GM10266 (cell line): ENCODE measurements around the gene PML.
A peak's percentile ranks its signal among the peaks of the same experiment; 100 is the strongest.

Experiments used
- DNase-seq: peaks from one replicate; pipeline ENCODE4 v3.0.0; 2012; ENCODE audit errors: extremely low spot score
- TF ChIP-seq, protein P1 (sequence below): IDR thresholded peaks from 2 replicates; pipeline ENCODE4 v1.5.1; 2012; ENCODE audit warnings: mild to moderate bottlenecking, low read depth; ENCODE audit not compliant: control insufficient read depth, insufficient read depth; ENCODE audit errors: missing control alignments

Gene PML

DNA sequence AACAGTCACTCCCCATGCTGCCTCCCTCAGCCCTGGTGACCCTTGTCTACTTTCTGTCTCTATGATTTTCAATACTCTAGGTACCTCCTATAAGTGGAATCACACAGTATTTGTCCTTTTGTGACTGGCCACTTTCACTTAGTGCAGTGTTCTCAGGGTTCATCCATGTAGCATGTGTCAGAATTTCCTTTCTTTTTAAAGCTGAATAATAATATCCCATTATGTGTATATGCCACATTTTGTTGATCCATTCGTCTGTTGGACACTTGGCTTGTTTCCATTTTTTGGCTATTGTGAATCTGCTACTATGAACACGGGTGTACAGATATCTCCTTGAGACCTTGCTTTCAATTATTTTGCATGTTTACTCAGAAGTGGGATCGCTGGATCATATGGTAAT is 34.1 kb downstream of the PML start:
- TF ChIP-seq, protein P1, sequence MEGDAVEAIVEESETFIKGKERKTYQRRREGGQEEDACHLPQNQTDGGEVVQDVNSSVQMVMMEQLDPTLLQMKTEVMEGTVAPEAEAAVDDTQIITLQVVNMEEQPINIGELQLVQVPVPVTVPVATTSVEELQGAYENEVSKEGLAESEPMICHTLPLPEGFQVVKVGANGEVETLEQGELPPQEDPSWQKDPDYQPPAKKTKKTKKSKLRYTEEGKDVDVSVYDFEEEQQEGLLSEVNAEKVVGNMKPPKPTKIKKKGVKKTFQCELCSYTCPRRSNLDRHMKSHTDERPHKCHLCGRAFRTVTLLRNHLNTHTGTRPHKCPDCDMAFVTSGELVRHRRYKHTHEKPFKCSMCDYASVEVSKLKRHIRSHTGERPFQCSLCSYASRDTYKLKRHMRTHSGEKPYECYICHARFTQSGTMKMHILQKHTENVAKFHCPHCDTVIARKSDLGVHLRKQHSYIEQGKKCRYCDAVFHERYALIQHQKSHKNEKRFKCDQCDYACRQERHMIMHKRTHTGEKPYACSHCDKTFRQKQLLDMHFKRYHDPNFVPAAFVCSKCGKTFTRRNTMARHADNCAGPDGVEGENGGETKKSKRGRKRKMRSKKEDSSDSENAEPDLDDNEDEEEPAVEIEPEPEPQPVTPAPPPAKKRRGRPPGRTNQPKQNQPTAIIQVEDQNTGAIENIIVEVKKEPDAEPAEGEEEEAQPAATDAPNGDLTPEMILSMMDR, result no peak
- DNase-seq, result no peak

DNA sequence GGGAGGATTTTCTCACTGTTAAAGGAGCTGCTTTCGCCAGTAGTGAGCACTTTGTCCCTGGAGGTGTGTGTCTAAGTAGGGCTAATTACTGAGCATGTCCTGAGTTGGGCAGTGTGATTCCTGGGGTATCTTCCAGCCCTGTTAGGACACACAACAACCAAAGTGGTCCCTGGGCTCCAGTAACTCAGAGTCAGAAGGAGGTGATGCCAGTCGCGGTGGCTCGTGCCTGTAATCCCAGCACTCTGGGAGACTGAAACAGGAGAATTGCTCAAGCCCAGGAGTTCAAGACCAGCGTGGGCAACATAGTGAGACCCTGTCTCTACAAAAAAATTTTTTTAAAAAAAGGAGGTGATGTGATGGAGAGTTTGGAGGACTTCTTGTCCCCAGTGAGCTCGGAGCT is 37.5 kb downstream of the PML start:
- DNase-seq, result no peak
- TF ChIP-seq, protein P1, result no peak

DNA sequence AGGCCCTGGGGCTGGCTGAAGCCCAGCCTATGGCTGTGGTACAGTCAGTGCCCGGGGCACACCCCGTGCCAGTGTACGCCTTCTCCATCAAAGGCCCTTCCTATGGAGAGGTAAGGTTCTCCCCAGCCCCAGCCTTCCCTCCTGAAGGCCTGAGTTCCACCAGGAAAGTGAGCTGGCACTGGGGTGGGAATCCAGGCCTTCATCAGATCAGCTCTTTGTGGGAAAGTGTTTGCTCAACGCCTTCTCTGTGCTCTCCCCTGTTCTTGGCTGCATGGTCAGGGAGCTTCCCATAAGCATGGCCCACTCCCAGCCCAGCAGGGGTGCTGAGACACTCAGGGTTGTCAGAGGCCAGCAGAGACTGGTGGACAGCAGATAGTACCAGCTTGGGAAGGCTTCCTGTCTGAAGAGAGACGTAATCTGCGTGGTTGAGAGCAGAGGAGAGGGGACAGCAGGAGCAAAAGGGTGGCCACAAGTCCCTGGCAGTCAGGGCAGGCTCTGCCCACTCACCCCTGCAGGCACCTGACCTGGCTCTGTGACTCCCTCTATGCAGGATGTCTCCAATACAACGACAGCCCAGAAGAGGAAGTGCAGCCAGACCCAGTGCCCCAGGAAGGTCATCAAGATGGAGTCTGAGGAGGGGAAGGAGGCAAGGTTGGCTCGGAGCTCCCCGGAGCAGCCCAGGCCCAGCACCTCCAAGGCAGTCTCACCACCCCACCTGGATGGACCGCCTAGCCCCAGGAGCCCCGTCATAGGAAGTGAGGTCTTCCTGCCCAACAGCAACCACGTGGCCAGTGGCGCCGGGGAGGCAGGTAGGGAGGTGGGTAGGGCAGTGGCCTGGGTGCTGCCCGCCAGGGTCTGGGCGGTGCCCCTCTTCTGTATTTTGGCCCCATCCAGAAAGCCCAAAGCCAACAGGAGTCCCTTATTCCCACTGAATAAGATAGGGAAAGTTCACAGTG is 38.4 kb downstream of the PML start:
- TF ChIP-seq, protein P1, result no peak

DNA sequence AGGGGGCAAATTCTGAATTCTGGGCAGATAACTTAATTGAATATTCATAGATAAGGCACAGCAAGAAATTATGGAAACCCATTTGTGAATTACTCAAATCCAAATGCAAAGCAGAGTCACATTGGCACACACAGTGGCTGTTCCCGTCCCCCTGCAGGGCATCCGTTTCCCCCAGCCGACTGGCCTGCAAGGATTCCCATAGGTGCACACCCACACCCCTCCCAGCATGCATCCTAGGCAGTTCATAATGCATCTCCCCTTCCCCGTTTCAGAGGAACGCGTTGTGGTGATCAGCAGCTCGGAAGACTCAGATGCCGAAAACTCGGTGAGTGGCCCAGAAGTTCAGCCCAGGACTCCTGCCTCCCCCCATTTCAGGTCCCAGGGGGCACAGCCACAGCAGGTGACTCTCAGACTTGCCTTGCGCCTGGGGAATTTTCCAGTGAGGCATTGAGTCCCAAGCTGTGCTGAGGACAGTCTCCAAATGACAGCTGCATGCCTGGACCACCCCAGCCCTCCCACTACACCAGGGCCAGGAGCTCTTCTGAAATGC is 39.8 kb downstream of the PML start:
- no peak for DNase-seq
- TF ChIP-seq, protein P1, result no peak

More for the DNA sequence above, 38.4 kb downstream of the PML start:
- DNase-seq, result no peak

DNA sequence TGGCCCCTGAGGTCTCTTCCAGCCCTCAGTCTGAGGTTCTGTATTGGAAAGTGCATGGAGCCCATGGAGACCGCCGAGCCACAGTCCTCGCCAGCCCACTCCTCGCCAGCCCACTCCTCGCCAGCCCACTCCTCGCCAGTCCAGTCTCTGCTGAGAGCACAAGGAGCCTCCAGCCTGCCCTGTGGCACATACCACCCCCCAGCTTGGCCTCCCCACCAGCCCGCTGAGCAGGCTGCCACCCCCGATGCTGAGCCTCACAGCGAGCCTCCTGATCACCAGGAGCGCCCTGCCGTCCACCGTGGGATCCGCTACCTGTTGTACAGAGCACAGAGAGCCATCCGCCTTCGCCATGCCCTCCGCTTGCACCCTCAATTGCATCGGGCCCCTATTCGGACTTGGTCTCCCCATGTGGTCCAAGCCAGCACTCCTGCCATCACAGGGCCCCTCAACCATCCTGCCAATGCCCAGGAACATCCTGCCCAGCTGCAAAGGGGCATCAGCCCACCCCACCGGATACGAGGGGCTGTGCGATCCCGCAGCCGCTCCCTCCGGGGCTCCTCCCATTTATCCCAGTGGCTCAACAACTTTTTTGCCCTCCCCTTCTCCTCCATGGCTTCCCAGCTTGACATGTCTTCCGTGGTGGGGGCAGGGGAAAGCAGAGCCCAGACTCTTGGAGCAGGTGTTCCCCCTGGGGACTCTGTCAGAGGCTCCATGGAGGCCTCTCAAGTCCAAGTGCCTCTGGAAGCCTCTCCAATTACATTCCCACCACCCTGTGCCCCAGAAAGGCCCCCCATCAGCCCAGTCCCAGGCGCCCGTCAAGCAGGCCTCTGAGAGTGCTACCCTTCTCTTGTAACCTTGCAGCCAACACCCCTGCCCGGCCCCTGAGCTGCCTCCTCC is 40.9 kb downstream of the PML start:
- no peak for DNase-seq
- TF ChIP-seq, protein P1, result no peak

DNA sequence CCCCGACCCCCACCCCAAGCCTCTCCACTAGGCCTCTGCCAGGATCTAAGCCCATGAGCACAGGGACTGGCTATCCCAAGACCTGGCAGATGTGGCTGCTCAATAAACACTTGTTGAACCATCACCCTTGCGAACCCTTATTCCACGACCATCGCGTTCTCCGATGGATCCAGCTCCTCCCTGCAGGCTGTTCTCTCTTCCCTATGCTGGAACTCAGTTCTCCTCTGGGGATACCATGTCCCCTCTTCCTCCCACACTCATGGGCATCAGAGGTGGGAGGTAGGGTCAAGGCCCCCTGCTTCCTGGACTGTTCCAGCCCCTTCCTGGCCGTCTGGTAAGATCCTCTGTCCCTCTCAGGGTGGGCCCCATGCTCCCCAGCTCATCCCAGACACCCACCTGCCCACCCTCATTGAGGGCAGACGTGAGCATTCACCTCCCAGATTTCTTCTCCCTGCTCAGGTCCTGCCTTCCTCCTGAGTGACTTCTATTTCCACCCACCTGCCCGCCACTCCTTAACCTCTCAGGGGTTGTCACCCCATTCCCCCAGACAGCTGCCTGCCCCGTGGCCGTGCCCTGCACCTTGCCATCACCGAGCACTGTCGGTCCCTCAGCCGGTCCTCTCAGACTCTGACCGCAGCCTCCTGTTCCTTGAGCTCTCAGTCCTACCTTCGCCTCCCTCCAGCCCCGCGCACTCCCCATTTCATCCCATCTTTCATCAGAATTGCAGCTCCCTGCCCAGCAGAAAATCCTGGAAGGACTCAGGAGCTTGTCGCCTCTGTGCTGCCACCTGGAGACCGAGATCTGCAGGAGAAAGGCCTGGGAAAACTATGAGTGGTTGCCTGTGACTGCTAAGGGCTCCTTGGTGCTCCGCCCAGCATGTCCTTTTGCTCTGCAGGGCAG is 42.0 kb downstream of the PML start:
- DNase-seq, result no peak
- TF ChIP-seq, protein P1, result peak; percentile 1
